Thoracic aorta (tissue), 2 donors: ENCODE measurements around the gene GLB1L3. TPM values are rescaled to one million over a fixed set of nuclear protein-coding genes. Genes with fewer than 3 reads are reported as not detected.
"Not testable (repeated sequence)": the region's sequence is repeated elsewhere in the genome, so short reads cannot be mapped to it uniquely, and the experiment has no call there.

Source experiments
- ATAC-seq: fragments of 150-250 bp; one replicate; pipeline ENCODE4 v1.8.0; 2017; ENCODE audit warnings: low read depth; ENCODE audit not compliant: insufficient number of reproducible peaks, low FRiP score
- DNase-seq: peaks from one replicate; pipeline ENCODE4 v3.0.0-alpha.2; 2020; ENCODE audit warnings: low spot score
- H3K27ac ChIP-seq, 2 donors: fragments of 200-600 bp; sonication (generic); 1 replicate in 1 of 2; 2 replicates in 1 of 2; pipeline ENCODE4 v1.5.1; 2016; ENCODE audit warnings: mild to moderate bottlenecking in 2 of 2, moderate library complexity in 2 of 2
- H3K27me3 ChIP-seq: fragments of 200-600 bp; sonication (generic); replicated peaks from 2 replicates; pipeline ENCODE4 v1.6.0; 2016; ENCODE audit warnings: mild to moderate bottlenecking; ENCODE audit not compliant: insufficient read depth
- H3K36me3 ChIP-seq: fragments of 200-600 bp; sonication (generic); one replicate; pipeline ENCODE4 v1.5.1; 2016
- H3K4me1 ChIP-seq, 2 donors: fragments of 200-600 bp; sonication (generic); 1 replicate in 1 of 2; 2 replicates in 1 of 2; pipeline versions ENCODE4 v1.5.1 to v1.6.0; 2016; ENCODE audit warnings: low read depth in 2 of 2, mild to moderate bottlenecking in 1 of 2; ENCODE audit not compliant: control insufficient read depth in 1 of 2
- H3K4me3 ChIP-seq: fragments of 200-600 bp; sonication (generic); 2 replicates; pipeline ENCODE4 v1.5.1; 2016; ENCODE audit warnings: mild to moderate bottlenecking
- H3K9me3 ChIP-seq: fragments of 200-600 bp; sonication (generic); 2 replicates; pipeline ENCODE4 v1.5.1; 2016
- total RNA-seq, 2 donors: library from RNA; depleted of rRNA; stranded (reverse); fragments of >200 nt; gene quantifications; one replicate each; pipeline versions ENCODE4 v1.1.0 to v1.2.3, GENCODE V29; 2016
- TF ChIP-seq, protein P1 (sequence below): fragments of 200-600 bp; sonication (generic); IDR thresholded peaks from one replicate; pipeline ENCODE4 v1.5.1; 2019; ENCODE audit warnings: antibody characterized with exemption

Gene GLB1L3
- total RNA-seq, 2 donors from 2014 or later: not detected

- ATAC-seq (no peak), DNase-seq (no peak)
- Histone ChIP-seq H3K36me3 (no peaks in the 10 kb centered on the region), H3K27me3 (no peaks in the 10 kb centered on the region), H3K4me1 (no peaks in the 10 kb centered on the region), H3K27ac (no peak overlapping the region), H3K9me3 (peaks cover 5% of the 10 kb centered on the region), H3K4me3 (no peak overlapping the region)
- TF ChIP-seq, protein P1, sequence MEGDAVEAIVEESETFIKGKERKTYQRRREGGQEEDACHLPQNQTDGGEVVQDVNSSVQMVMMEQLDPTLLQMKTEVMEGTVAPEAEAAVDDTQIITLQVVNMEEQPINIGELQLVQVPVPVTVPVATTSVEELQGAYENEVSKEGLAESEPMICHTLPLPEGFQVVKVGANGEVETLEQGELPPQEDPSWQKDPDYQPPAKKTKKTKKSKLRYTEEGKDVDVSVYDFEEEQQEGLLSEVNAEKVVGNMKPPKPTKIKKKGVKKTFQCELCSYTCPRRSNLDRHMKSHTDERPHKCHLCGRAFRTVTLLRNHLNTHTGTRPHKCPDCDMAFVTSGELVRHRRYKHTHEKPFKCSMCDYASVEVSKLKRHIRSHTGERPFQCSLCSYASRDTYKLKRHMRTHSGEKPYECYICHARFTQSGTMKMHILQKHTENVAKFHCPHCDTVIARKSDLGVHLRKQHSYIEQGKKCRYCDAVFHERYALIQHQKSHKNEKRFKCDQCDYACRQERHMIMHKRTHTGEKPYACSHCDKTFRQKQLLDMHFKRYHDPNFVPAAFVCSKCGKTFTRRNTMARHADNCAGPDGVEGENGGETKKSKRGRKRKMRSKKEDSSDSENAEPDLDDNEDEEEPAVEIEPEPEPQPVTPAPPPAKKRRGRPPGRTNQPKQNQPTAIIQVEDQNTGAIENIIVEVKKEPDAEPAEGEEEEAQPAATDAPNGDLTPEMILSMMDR: no peak
Measured at GRCh38 chr11:134312223-134312622, 36.0 kb downstream of the GLB1L3 start.

- Histone ChIP-seq H3K36me3 (no peaks in the 10 kb centered on the region), H3K9me3 (peaks cover 5% of the 10 kb centered on the region), H3K27me3 (no peaks in the 10 kb centered on the region), H3K27ac (no peak overlapping the region), H3K4me3 (no peak overlapping the region), H3K4me1 (no peaks in the 10 kb centered on the region)
- TF ChIP-seq, protein P1: no peak
- DNase-seq (no peak), ATAC-seq (no peak)
Measured at GRCh38 chr11:134312807-134313206, 36.6 kb downstream of the GLB1L3 start.

DNA sequence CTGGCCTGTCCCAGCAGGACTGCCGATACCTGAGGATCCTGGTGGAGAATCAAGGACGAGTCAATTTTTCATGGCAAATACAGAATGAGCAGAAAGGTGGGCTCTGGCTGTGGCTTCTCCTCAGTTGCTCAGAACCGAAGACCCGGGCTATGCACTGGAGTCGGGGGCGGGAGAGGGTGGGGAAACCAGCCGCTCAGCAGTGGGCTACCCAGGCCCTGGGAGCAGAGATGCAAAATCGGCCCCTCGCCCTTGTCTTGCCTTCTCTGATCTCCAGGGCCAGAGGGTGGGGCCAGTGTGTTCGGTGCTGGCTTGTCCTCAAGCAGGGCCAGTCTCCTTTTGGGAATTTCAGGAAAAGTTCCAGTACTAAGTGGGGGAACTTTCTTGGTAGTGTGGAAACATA is 37.2 kb downstream of the GLB1L3 start:
- TF ChIP-seq, protein P1: no peak
- no peak for ATAC-seq
- H3K4me3 ChIP-seq: no peak overlapping the region

DNA sequence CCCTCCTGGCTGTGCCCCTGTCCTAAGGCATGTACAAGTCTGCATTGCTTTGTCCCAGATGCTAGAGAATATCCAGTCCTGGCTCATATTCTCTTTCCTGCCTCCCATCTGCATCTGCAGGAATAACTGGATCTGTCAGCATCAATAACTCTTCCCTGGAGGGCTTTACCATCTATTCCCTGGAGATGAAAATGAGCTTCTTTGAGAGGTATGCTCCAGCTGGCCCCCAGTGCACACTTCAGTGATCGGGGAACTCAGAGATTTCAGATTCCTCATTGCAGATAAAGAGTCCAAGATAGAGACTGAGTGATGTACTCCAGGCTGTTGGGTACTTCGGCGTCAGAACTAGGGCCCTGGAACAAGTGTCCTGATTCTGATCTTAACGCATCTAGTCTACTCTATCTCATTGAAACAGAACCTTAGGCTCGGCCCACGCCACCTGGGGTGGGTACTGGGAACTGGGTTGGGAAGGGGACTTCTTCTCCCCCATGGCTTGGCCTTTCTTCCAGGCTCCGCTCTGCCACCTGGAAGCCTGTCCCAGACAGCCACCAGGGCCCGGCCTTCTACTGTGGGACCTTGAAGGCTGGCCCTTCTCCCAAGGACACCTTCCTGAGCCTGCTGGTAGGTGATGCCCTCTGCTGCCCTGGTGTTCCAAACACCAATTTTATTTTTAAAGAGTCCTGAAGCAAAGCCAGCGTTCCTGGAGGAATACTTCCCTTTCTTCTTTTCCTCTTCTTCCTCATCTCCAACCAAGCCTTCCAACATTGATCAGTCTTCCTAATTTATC is 37.8 kb downstream of the GLB1L3 start:
- ATAC-seq: no peak

More for the DNA sequence above, 37.2 kb downstream of the GLB1L3 start:
- Histone ChIP-seq H3K27ac (no peak overlapping the region), H3K4me1 (no peaks in the 10 kb centered on the region), H3K36me3 (no peaks in the 10 kb centered on the region), H3K9me3 (peaks cover 5% of the 10 kb centered on the region), H3K27me3 (no peaks in the 10 kb centered on the region)
- no peak for DNase-seq

GRCh38 chr11:134317103-134317502 is 40.9 kb downstream of the GLB1L3 start:
- no peak for DNase-seq
- H3K4me3 ChIP-seq: no peak overlapping the region
- H3K36me3 ChIP-seq: no peaks in the 10 kb centered on the region
- H3K27me3 ChIP-seq: no peaks in the 10 kb centered on the region
- H3K27ac ChIP-seq: no peak overlapping the region
- ATAC-seq: no peak
- peaks cover 5% of the 10 kb centered on the region for H3K9me3 ChIP-seq
- TF ChIP-seq, protein P1: no peak
- no peaks in the 10 kb centered on the region for H3K4me1 ChIP-seq

More for the DNA sequence above, 37.8 kb downstream of the GLB1L3 start:
- no peak for DNase-seq
- Histone ChIP-seq H3K4me3 (no peak overlapping the region), H3K36me3 (no peaks in the 10 kb centered on the region), H3K27ac (no peak overlapping the region), H3K27me3 (no peaks in the 10 kb centered on the region), H3K9me3 (peaks cover 5% of the 10 kb centered on the region), H3K4me1 (no peaks in the 10 kb centered on the region)
- TF ChIP-seq, protein P1: no peak

- H3K27me3 ChIP-seq, H3K4me1 ChIP-seq, H3K27ac ChIP-seq, DNase-seq, H3K9me3 ChIP-seq, H3K36me3 ChIP-seq, ATAC-seq, H3K4me3 ChIP-seq: not testable (repeated sequence)
Measured at GRCh38 chr11:134321373-134321772, 45.2 kb downstream of the GLB1L3 start.
